ENCODE data around the gene LRCOL1.

The LRCOL1 gene

DNA sequence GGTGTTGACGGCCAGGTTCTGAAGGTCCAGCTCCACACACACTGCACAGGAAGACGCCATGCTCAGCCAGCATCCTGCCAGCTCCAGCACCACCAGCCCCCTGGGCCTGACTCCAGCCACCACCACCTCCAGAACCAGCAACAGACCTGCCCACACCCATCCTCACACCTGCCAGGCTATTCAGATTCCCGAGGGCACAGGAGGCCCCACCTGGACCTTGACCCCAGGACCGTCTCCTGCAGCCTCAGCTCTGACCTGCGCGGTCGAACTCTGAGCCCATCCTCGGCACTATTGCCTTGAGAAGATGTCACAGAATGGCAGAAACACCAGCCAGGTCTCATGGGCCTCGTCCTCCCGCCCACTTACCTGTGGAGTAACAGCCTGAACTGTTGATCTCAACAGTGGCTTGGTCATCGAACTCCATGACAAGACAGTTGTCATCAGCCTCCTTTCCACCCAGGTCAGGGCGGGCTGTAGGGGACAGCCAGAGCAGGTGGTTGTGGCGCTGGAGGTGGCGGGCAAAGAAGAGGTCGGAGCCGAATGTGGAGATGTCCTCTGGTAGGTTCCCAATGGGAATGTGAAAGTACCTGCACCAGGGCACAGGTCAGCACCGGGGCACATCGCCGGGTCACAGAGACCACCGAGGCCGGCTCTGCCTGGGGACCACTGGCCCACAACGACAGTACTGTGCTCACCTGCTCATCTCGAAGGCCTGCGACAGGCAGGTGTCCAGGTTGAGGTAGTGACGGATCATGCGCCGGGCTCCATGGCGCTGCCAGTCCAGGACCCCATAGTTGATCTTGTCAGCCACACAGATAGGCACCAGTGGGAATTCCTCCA lies 31.6 kb upstream of the LRCOL1 start:
- DNase-seq (ENCODE audit: low read depth) = no peak
- TF ChIP-seq CTCF (conservative IDR thresholded peaks at IDR 0.05; ENCODE audit: low read depth, low read length) = no peak
- no peak overlapping the region for H3K4me3 ChIP-seq (ENCODE audit: low read depth, low read length)

DNA sequence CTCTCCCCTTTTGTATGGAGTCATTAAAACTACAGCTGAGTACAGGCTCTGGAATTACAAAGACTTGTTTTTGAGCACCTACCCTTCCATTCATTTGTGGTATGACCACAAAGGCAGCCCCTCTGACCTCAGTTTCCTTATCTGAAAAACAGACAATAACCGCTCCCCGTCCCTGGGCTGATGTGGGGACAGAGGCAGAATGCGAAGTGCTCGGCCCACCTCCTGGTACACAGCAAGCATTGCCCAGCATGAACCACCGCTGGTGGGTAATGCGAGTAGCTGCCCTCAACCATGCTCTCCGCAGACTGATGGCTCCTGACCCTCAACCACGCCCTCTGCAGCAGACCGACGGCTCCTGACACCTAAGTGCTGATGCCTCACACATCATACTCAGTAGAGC lies 30.6 kb upstream of the LRCOL1 start:
- DNase-seq (ENCODE audit: low read depth) = no peak
- no peak for TF ChIP-seq CTCF (conservative IDR thresholded peaks at IDR 0.05; ENCODE audit: low read depth, low read length)
- H3K4me3 ChIP-seq (ENCODE audit: low read depth, low read length) = no peak overlapping the region

DNA sequence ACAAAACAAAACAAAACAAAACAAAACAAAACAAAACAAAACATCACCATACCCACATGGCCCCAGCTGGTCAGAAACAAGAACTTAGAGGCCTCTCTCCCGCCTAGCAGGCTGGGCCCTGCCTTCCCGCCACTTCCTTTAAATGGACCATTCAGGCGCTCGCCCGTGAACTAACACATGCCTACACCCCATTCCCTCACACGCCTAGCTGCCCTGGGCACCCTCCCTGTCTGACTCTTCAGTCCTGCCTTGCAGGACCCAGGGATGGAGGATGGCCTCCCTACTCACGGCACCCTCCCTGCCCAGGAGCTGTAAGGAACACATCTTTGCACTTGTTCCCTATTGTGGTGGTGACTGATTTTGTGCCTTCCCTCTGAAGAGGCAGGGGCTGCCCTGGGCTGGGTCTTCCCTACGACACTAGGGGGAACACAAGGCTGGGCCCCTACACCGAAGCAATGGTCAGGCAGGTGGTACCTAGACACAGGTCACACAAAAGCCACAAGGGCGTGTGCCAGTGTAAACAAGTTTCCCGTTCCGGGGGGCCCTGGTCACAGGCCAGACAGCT lies 29.7 kb upstream of the LRCOL1 start:
- no peak for DNase-seq (ENCODE audit: low read depth)
- no peak for TF ChIP-seq CTCF (conservative IDR thresholded peaks at IDR 0.05; ENCODE audit: low read depth, low read length)
- H3K4me3 ChIP-seq (ENCODE audit: low read depth, low read length) = no peak overlapping the region

DNA sequence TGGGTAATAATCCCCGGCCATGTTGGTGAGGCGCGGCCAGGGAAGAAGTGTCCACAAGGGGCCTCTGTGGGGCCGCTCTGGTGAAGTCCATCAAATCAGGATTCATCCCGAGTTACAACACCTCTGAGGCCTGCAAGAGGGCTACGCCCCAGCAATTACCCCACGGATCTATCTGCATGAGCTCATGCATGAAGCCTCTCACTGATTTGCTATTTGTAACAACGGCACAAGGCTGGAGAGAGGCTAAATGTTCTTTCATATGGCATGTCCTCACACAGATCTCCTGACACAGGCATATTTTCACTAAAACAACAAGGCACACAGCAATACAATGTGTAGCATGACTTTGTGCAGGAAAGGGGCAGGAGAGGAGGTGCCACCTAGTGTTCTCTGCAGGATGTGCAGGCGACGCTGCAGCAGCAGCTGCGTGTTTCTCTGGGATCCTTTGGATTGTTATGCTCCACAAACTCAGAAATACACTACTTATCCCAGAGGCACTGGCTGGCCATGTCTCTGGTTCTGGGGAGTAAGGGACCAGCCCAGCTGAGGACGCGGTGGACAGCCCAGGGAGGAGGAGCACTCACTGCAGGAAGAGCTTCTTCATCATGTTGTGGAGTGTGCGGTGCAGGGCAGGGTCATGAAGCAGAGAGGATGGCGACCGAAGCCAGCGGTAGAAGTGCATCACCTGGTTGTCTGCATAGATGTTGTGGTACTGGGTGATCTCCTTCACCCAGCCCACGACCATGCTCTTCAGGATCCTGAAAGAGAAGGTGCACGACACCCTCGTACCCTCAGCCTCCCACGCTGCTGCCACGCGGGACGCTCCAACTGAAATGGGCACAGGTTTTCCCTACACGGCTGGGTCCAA lies 28.4 kb upstream of the LRCOL1 start:
- peak; percentile 81 for DNase-seq (ENCODE audit: low read depth)
- H3K4me3 ChIP-seq (ENCODE audit: low read depth, low read length) = no peak overlapping the region

DNA sequence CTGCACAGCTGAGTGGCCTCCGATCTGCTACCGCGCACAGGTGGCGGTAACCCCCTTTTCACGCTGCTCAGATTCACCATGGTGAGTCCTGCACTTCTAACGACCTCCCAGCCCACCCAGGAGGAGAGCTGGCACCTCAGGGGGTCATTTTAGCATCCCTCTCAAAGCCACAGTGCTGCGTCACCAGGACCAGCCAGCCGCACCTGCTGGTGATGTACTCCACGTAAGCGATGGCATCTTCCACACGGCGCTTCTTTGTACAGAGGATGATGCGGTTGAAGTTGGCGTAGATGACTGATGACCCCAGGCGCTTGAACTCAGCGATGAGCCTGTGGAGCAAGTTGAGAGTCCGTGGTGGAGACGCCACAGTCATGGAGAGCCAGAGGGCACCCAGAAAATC lies 27.4 kb upstream of the LRCOL1 start:
- H3K4me3 ChIP-seq (ENCODE audit: low read depth, low read length) = no peak overlapping the region
- no peak for TF ChIP-seq CTCF (conservative IDR thresholded peaks at IDR 0.05; ENCODE audit: low read depth, low read length)
- no peak for DNase-seq (ENCODE audit: low read depth)

More for the DNA sequence above, 28.4 kb upstream of the LRCOL1 start:
- peak; percentile 94 for TF ChIP-seq CTCF (conservative IDR thresholded peaks at IDR 0.05; ENCODE audit: low read depth, low read length)

DNA sequence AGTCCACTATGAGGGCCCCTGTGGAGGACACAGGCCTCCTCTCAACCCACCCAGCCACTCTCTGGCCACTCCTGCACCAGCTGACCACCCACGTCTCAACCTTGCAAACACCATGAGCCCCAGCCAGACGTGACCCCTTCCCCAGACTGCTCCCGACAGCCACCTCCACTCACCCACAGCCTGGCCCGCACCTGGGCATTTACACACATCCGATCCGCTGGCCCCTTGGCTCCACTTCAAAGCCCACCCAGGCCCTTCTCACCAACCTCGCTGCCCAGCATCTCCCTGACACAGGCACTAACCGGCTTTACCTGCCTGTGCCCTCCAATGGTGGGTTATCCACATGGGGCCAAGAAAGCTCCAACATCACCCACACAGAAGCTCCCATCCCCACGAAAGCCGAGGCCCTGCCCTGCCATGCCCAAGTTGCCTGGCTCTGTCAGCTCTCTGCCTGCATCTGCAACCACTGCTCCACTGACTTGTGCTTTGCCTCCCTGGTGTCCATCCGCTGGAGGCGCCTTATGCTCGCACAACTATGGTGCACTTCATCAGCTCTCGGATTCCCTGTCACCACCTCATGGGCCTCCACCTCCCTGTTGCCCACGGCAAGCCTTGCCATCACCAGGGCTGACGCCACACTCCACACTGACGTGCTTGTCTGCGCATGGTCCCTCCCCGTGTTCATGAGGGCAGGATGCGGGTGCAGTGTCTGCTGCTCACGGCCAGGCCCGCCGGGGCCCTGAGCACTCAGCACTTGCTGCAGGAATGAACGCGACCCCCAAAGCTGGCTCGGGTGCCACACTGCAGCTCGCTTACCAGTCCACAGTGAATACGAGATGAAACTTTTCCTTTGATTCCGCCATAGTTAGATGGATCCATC lies 24.9 kb upstream of the LRCOL1 start:
- no peak for DNase-seq (ENCODE audit: low read depth)
- TF ChIP-seq CTCF (conservative IDR thresholded peaks at IDR 0.05; ENCODE audit: low read depth, low read length) = no peak
- H3K4me3 ChIP-seq (ENCODE audit: low read depth, low read length) = no peak overlapping the region

Measured in choroid plexus epithelial cell (primary cell).